KMS-11 (cell line): ENCODE results near the gene SLC12A5.

Source experiments
- H2AFZ ChIP-seq: fragments of 200-600 bp; sonication (generic); 2 replicates; pipeline ENCODE4 v1.6.1; 2016; ENCODE audit warnings: antibody characterized with exemption, mixed run types, low read depth
- H3K27ac ChIP-seq: fragments of 200-600 bp; sonication (generic); 2 replicates; pipeline ENCODE4 v1.6.1; 2016; ENCODE audit warnings: mild to moderate bottlenecking, mixed run types
- H3K27me3 ChIP-seq: fragments of 200-600 bp; sonication (generic); 2 replicates; pipeline ENCODE4 v1.6.1; 2017; ENCODE audit warnings: mild to moderate bottlenecking, low read depth, mixed run types, moderate library complexity; ENCODE audit not compliant: insufficient read depth
- H3K36me3 ChIP-seq: fragments of 200-600 bp; sonication (generic); 2 replicates; pipeline ENCODE4 v1.6.1; 2017; ENCODE audit warnings: mild to moderate bottlenecking, mixed run types; ENCODE audit not compliant: insufficient read depth
- H3K4me1 ChIP-seq: fragments of 200-600 bp; sonication (generic); 2 replicates; pipeline ENCODE4 v1.6.1; 2016; ENCODE audit warnings: mild to moderate bottlenecking, low read depth, mixed run types; ENCODE audit not compliant: poor library complexity, severe bottlenecking
- H3K4me2 ChIP-seq: fragments of 200-600 bp; sonication (generic); 2 replicates; pipeline ENCODE4 v1.7.0; 2016; ENCODE audit warnings: mild to moderate bottlenecking, mixed run types
- H3K4me3 ChIP-seq: fragments of 200-600 bp; sonication (generic); IDR thresholded peaks from 2 replicates; pipeline ENCODE4 v1.6.1; 2017; ENCODE audit warnings: low read depth, low read length, mixed read lengths; ENCODE audit not compliant: insufficient read depth
- H3K79me2 ChIP-seq: fragments of 200-600 bp; sonication (generic); 2 replicates; pipeline ENCODE4 v1.6.1; 2016; ENCODE audit warnings: low read depth, mixed run types; ENCODE audit not compliant: insufficient read depth
- H3K9ac ChIP-seq: fragments of 200-600 bp; sonication (generic); 2 replicates; pipeline ENCODE4 v1.6.1; 2016; ENCODE audit warnings: mild to moderate bottlenecking, mixed run types
- H4K20me1 ChIP-seq: fragments of 200-600 bp; sonication (generic); 2 replicates; pipeline ENCODE4 v1.6.1; 2016; ENCODE audit warnings: mild to moderate bottlenecking, mixed run types; ENCODE audit not compliant: insufficient read depth
- TF ChIP-seq, protein P1 (sequence below): fragments of 200-600 bp; sonication (generic); conservative IDR thresholded peaks from 2 replicates; pipeline ENCODE4 v1.6.1; 2017; ENCODE audit warnings: low read depth, mild to moderate bottlenecking, antibody characterized with exemption, low read length, moderate library complexity, mixed read lengths

Gene SLC12A5

GRCh38 chr20:46073443-46073842 lies 44.4 kb downstream of the SLC12A5 start:
- H3K9ac ChIP-seq, result no peak overlapping the region
- no peaks in the 10 kb centered on the region for H3K4me1 ChIP-seq
- H2AFZ ChIP-seq, result no peak overlapping the region
- H3K27ac ChIP-seq, result no peak overlapping the region
- H3K4me2 ChIP-seq, result no peak overlapping the region
- H3K36me3 ChIP-seq, result 0 out of 2 replicates have a peak, but pooled peaks cover 2% of the 10 kb centered on the region
- no peaks in the 10 kb centered on the region for H4K20me1 ChIP-seq
- no peak overlapping the region for H3K4me3 ChIP-seq
- no peaks in the 10 kb centered on the region; the same call in 1 of the 2 replicates for H3K79me2 ChIP-seq
- no peaks in the 10 kb centered on the region for H3K27me3 ChIP-seq
- TF ChIP-seq, protein P1, sequence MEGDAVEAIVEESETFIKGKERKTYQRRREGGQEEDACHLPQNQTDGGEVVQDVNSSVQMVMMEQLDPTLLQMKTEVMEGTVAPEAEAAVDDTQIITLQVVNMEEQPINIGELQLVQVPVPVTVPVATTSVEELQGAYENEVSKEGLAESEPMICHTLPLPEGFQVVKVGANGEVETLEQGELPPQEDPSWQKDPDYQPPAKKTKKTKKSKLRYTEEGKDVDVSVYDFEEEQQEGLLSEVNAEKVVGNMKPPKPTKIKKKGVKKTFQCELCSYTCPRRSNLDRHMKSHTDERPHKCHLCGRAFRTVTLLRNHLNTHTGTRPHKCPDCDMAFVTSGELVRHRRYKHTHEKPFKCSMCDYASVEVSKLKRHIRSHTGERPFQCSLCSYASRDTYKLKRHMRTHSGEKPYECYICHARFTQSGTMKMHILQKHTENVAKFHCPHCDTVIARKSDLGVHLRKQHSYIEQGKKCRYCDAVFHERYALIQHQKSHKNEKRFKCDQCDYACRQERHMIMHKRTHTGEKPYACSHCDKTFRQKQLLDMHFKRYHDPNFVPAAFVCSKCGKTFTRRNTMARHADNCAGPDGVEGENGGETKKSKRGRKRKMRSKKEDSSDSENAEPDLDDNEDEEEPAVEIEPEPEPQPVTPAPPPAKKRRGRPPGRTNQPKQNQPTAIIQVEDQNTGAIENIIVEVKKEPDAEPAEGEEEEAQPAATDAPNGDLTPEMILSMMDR, result no peak

DNA sequence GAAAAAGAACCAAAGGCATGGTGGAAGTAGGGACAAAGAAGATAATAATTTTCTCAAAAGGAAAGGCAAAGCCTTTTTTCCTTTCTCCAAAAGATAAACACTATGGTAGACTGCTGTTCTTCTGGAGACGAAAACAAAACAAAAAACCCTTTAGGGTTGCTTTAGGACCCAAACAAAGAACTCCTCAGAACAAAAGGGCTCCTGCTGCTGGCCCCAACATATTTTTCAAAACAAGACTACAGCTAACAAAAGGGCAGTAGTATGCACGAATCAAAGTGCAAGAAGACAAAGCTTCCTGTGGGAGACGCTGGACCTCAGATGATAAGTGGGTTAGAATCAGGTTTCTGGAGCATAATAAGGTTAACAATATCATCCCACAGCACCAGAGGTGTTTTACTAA lies 45.0 kb downstream of the SLC12A5 start:
- no peak overlapping the region for H3K27ac ChIP-seq
- no peaks in the 10 kb centered on the region for H4K20me1 ChIP-seq
- no peak overlapping the region for H3K9ac ChIP-seq
- H3K79me2 ChIP-seq, result no peaks in the 10 kb centered on the region; the same call in 1 of the 2 replicates
- TF ChIP-seq, protein P1, result no peak
- no peak overlapping the region for H2AFZ ChIP-seq
- no peak overlapping the region for H3K4me3 ChIP-seq
- H3K4me1 ChIP-seq, result no peaks in the 10 kb centered on the region
- H3K36me3 ChIP-seq, result no peaks in the 10 kb centered on the region; the same call in 1 of the 2 replicates
- no peak overlapping the region for H3K4me2 ChIP-seq
- H3K27me3 ChIP-seq, result no peaks in the 10 kb centered on the region

GRCh38 chr20:46076806-46077205 lies 47.8 kb downstream of the SLC12A5 start:
- H3K4me3 ChIP-seq, result no peak overlapping the region

GRCh38 chr20:46077642-46078305 lies 48.8 kb downstream of the SLC12A5 start:
- TF ChIP-seq, protein P1, result no peak
- no peak overlapping the region for H3K27ac ChIP-seq
- no peaks in the 10 kb centered on the region for H3K27me3 ChIP-seq
- H3K79me2 ChIP-seq, result peaks cover 33% of the 10 kb centered on the region
- no peak overlapping the region for H3K9ac ChIP-seq
- H3K36me3 ChIP-seq, result peaks cover 6% of the 10 kb centered on the region; the same call in 1 of the 2 replicates
- H3K4me2 ChIP-seq, result no peak overlapping the region
- H3K4me3 ChIP-seq, result no peak overlapping the region
- no peaks in the 10 kb centered on the region for H3K4me1 ChIP-seq
- H2AFZ ChIP-seq, result no peak overlapping the region
- H4K20me1 ChIP-seq, result peaks cover 20% of the 10 kb centered on the region; the same call in 1 of the 2 replicates

More at GRCh38 chr20:46076806-46077205, 47.8 kb downstream of the SLC12A5 start:
- H3K79me2 ChIP-seq, result peaks cover 24% of the 10 kb centered on the region
- TF ChIP-seq, protein P1, result no peak
- no peaks in the 10 kb centered on the region for H3K27me3 ChIP-seq
- H2AFZ ChIP-seq, result no peak overlapping the region
- H3K4me1 ChIP-seq, result no peaks in the 10 kb centered on the region
- H3K9ac ChIP-seq, result no peak overlapping the region
- H3K4me2 ChIP-seq, result no peak overlapping the region
- H4K20me1 ChIP-seq, result peaks cover 13% of the 10 kb centered on the region; the same call in 1 of the 2 replicates
- no peak overlapping the region for H3K27ac ChIP-seq
- H3K36me3 ChIP-seq, result peaks cover 6% of the 10 kb centered on the region; the same call in 1 of the 2 replicates
